SK-N-MC (cell line): ENCODE results near the gene UBE4A.

ENCODE experiments used
- EZH2 ChIP-seq: fragments of 200-600 bp; sonication (generic); IDR thresholded peaks from one replicate; pipeline ENCODE4 v1.6.1; 2017; ENCODE audit warnings: antibody characterized with exemption
- FOXP2 ChIP-seq: optimal IDR thresholded peaks from 2 replicates; pipeline ENCODE3; 2011; ENCODE audit warnings: mild to moderate bottlenecking, moderate library complexity; ENCODE audit not compliant: insufficient read depth; ENCODE audit errors: extremely low read length, control extremely low read depth
- POLR2AphosphoS5 ChIP-seq: IDR thresholded peaks from 2 replicates; pipeline ENCODE4 v1.6.1; 2012; ENCODE audit warnings: mild to moderate bottlenecking, low read depth, low read length, borderline replicate concordance

DNA sequence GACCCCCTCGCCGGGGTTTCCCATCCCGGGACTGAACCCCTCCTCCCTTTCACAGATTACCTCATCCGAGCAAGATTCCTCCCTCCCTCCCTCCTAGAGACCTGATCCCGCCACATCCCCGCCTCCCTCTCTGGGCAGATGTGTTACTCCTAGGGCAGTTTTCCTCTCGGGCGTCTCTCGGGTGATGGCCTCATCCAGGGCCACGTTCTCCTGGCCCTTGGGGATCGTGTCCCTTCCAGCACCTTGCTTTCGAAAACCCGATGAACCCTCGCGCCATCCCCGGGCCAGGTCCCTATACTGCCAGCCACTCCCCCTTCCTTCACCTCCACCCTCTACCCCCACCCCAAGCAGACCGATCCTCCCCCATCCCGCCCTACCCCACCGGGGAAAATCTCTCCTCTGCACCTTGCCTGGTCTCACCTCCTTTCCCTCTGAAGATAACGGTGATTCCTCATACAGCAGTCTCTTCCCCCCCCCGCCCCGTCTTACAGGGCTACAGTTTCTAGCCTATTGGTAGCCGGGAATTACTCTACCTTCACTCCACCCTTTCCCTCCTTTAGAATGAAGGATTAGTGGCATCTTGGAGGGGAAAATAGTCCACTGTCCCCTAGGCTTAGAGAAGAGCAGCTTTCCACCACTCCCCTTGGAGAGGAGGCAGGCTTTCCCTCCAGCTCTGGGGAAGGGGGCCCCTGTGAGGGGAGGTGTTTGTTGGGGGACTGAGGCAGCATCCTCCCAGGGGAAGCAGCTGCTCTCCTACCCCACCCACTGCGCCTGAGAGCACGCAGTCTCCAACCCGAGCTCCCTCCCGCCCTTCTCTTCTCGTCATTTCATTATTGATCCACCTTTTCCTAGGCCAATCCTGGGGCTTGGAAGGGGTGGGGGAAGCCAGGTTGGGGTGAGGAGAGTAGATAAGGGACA is 78.1 kb downstream of the UBE4A start:
- TF ChIP-seq EZH2 (no peak), FOXP2 (no peak), POLR2AphosphoS5 (no peak)
